Mesothelial cell of epicardium (in vitro differentiated cells): ENCODE data around the gene CD40. TPM values are rescaled to one million over a fixed set of nuclear protein-coding genes. Genes with fewer than 3 reads are reported as not detected.
A peak's percentile ranks its signal among the peaks of the same experiment; 100 is the strongest.
"Not testable (repeated sequence)": the region's sequence is repeated elsewhere in the genome, so short reads cannot be mapped to it uniquely, and the experiment has no call there.

ENCODE experiments used
- DNase-seq, 2 experiments: peaks; one replicate each; pipeline ENCODE4 v3.0.0; 2021; ENCODE audit warnings: low spot score in 2 of 2; ENCODE audit not compliant: unreplicated experiment in 2 of 2
- H3K27ac Mint-ChIP-seq: 2 replicates; pipeline ENCODE4 v1.8.0; 2021; ENCODE audit warnings: mixed read lengths
- H3K27me3 Mint-ChIP-seq: 2 replicates; pipeline ENCODE4 v1.8.0; 2021; ENCODE audit warnings: low read depth, mixed read lengths
- H3K36me3 Mint-ChIP-seq: 2 replicates; pipeline ENCODE4 v1.8.0; 2021; ENCODE audit warnings: mixed read lengths
- H3K4me1 Mint-ChIP-seq: 2 replicates; pipeline ENCODE4 v1.8.0; 2021; ENCODE audit warnings: mixed read lengths
- H3K4me3 Mint-ChIP-seq: 2 replicates; pipeline ENCODE4 v1.8.0; 2021; ENCODE audit warnings: mild to moderate bottlenecking, moderate library complexity, mixed read lengths
- H3K9me3 Mint-ChIP-seq: 2 replicates; pipeline ENCODE4 v1.8.0; 2021; ENCODE audit warnings: mixed read lengths
- total RNA-seq: library from RNA; stranded (reverse); gene quantifications from 3 replicates; pipeline ENCODE4 v1.2.1, GENCODE V29; 2021
- TF ChIP-seq, protein P1 (sequence below): fragments of 200-600 bp; sonication (generic); IDR thresholded peaks from one replicate; pipeline ENCODE4 v1.5.0; 2021; ENCODE audit warnings: antibody characterized with exemption; ENCODE audit not compliant: unreplicated experiment

Gene CD40
- total RNA-seq, 1 donor from 2014 or later: 3.8 TPM

GRCh38 chr20:46088409-46089166 is 29.5 kb upstream of the CD40 start:
- Mint-ChIP-seq H3K27ac (peak overlapping the region; percentile 93), H3K9me3 (no peaks in the 10 kb centered on the region), H3K27me3 (no peaks in the 10 kb centered on the region), H3K4me1 (peaks cover 53% of the 10 kb centered on the region), H3K4me3 (peak overlapping the region; percentile 85), H3K36me3 (no peaks in the 10 kb centered on the region)
- no peak for DNase-seq
- TF ChIP-seq, protein P1, sequence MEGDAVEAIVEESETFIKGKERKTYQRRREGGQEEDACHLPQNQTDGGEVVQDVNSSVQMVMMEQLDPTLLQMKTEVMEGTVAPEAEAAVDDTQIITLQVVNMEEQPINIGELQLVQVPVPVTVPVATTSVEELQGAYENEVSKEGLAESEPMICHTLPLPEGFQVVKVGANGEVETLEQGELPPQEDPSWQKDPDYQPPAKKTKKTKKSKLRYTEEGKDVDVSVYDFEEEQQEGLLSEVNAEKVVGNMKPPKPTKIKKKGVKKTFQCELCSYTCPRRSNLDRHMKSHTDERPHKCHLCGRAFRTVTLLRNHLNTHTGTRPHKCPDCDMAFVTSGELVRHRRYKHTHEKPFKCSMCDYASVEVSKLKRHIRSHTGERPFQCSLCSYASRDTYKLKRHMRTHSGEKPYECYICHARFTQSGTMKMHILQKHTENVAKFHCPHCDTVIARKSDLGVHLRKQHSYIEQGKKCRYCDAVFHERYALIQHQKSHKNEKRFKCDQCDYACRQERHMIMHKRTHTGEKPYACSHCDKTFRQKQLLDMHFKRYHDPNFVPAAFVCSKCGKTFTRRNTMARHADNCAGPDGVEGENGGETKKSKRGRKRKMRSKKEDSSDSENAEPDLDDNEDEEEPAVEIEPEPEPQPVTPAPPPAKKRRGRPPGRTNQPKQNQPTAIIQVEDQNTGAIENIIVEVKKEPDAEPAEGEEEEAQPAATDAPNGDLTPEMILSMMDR: no peak

DNA sequence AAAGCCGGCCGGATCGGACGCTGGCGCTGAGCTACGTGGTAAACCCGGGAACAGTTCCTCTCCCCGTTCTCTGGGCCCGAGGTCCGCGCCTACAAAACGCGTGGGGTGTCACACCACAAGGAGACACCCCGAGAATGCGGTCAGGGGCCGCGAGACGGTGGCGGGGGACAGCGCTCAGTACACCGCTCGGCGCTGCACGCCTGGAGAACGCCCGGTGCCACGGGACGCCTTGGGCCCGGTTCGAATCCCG is 29.0 kb upstream of the CD40 start:
- no peaks in the 10 kb centered on the region for H3K9me3 Mint-ChIP-seq
- peaks cover 52% of the 10 kb centered on the region for H3K4me1 Mint-ChIP-seq

DNA sequence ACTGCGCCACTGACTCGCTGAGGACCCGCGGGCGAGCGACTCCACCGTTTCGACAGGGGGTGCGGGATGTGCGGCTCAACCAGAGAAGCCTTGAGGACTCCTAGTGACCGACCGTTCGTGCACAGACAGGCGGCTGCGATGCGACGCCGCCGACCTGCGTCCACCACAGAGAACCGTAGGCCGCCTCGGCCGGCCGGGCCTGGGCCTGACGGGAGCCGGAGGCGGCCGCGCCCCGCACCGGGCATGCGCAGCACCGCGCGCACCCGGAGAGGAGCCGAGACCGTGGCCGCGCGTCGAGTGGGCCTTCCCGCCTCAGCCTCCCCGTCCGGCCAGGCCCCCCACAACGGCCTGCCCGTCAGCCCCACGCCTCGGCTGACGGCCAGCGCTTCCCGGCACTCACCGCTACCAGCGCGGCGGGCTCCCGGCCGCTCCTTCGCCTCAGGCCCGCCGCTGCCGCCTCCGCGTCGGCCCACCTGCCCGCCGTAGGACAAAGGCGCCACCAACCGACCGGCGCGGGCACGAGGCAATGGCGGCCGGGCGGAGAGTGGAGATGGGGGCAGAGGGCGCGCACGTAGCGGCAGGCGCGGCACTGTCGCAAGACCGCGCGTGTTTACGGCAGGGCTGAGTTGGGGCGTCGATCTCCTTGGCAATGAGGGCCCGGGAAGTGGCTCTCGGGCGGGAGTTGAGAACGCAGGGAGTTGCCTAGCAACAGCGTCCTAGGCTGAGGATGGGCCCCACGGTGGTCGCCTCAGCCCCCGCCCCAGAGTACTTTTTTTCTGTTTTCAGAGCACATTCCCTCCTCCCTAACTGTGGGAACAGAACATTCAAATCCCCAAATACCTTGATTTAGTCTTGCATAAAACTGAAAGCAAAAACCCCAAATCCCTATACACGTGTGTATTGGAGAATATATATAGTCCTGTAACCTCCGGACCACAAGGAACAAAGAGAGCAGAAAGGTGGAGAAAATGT is 28.4 kb upstream of the CD40 start, which contains the start of gene NCOA5:
Gene NCOA5 (minus strand): TSS at position 546 of the 972 bp plus-strand sequence. CDS start 10,538 bp downstream, outside the sequence.
- H3K27me3 Mint-ChIP-seq: no peaks in the 10 kb centered on the region

More for the DNA sequence above, 29.0 kb upstream of the CD40 start:
- peak overlapping the region; percentile 93 for H3K27ac Mint-ChIP-seq
- peak overlapping the region; percentile 85 for H3K4me3 Mint-ChIP-seq
- DNase-seq: peak in 1 of 2 experiments; percentile 37
- TF ChIP-seq, protein P1: no peak
- no peaks in the 10 kb centered on the region for H3K36me3 Mint-ChIP-seq
- H3K27me3 Mint-ChIP-seq: no peaks in the 10 kb centered on the region

GRCh38 chr20:46091622-46092535 is 26.2 kb upstream of the CD40 start:
- not testable (repeated sequence) for H3K4me3 Mint-ChIP-seq, H3K9me3 Mint-ChIP-seq, H3K27me3 Mint-ChIP-seq, H3K36me3 Mint-ChIP-seq, DNase-seq, H3K27ac Mint-ChIP-seq
- peaks cover 27% of the 10 kb centered on the region for H3K4me1 Mint-ChIP-seq

More for the DNA sequence above, 28.4 kb upstream of the CD40 start, which contains the start of gene NCOA5:
- TF ChIP-seq, protein P1: no peak
- H3K27ac Mint-ChIP-seq: peak within 1 kb of the TSS; percentile 93
- H3K36me3 Mint-ChIP-seq: no peaks in the 10 kb centered on the region
- H3K9me3 Mint-ChIP-seq: no peaks in the 10 kb centered on the region
- H3K4me1 Mint-ChIP-seq: peaks cover 47% of the 10 kb centered on the region
- DNase-seq: peak; percentile 90 to 92
- H3K4me3 Mint-ChIP-seq: peak within 1 kb of the TSS; percentile 85

DNA sequence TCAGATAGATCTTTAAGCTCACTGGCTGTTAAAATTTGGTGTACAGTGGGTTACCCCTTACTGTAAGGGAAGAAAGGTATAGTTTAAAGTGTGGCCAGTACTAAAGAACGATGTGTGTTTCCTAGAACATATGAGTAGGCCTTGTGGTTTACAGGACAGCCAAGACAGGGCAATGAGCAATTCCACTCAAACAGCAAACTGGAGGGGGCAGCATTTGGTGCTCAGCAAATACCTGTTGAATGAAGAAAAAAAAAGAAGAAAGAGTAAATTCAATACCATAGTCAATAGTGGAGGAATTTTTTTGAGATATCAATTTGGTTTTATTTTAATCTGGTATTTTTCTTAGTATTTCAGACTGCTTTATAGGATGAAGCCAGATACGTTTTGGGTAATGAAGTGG is 24.6 kb upstream of the CD40 start:
- TF ChIP-seq, protein P1: no peak
- H3K9me3 Mint-ChIP-seq: peaks cover 3% of the 10 kb centered on the region
- H3K4me1 Mint-ChIP-seq: peaks cover 10% of the 10 kb centered on the region
- no peaks in the 10 kb centered on the region for H3K36me3 Mint-ChIP-seq
- H3K4me3 Mint-ChIP-seq: no peak overlapping the region
- no peak for DNase-seq
- H3K27ac Mint-ChIP-seq: no peak overlapping the region
- H3K27me3 Mint-ChIP-seq: peaks cover 26% of the 10 kb centered on the region
